Activated gamma-delta T cell (primary cell): Measurements from ENCODE around the gene LCA5.
"Not testable (repeated sequence)": the region's sequence is repeated elsewhere in the genome, so short reads cannot be mapped to it uniquely, and the experiment has no call there.

ENCODE experiments used
- DNase-seq: peaks from one replicate; lab custom pipeline; 2025; lab: John Stamatoyannopoulos, UW

Gene LCA5

DNA sequence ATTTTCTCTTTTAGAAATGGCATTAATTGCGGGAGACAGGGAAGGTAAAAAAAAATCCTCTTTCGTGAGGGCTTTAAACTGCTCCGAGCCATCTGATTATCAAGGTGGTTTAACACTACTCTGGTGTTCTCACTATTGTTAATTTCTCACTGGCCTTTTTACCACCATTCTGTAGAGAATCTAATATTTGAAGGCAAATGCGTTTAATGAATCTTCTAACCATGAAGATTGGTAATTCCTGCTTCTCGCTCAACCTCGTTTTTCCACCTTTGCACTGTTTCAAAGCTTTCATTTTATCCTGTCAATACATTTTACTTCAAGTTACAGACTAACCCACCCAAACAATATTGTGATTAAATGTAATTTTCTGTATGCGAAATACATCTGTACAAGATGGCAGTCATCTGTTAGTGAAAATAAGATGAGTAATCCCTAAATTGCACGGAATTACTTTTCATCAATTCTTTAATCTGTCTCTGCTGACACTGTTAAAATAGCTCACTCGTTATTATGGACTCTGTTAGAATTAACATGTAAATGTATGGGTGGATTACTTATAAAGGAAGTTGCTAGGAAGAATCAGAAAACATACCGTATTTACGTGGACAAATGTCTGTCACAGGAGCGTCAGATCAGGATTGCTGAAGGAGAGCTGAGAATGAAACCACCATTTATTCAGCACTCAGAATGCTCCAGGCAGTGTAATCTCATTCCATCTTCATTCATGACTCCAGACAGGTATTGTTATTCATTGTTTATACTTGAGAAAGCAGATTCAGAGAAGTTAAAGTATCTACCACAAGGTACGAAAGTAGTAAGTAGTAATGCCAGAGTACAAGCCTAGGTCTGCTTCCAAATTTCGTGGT, 1.1 kb upstream of the LCA5 start:
- no peak for DNase-seq

DNA sequence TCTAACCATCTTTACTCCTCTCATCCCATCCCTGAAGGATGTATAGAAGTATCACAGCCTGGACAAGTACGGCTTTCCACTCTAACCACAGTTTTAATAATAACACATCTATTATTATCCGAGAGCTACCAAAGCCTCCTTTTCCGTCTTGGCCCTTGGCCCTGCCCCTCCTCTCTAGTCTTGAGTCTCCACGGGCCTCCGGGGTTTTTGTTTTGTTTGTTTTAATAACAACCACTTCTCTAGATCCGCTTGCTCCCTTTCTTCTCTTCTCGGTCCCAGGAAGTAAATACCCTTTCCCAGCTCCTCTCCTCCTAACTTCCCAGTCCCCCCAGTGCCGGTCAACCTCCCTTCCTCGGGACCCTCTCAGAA, 661 bp downstream of the LCA5 start:
- no peak for DNase-seq

DNA sequence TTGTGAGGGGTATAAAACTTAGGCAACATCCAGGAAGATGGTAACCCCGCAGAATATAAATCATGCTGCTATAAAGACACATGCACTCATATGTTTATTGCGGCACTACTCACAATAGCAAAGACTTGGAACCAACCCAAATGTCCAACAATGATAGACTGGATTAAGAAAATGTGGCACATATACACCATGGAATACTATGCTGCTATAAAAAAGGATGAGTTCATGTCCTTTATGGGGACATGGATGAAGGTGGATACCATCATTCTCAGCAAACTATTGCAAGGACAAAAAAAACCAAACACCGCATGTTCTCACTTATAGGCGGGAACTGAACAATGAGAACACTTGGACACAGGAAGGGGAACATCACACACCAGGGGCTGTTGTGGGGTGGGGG, 7.7 kb downstream of the LCA5 start:
- DNase-seq, result not testable (repeated sequence)

DNA sequence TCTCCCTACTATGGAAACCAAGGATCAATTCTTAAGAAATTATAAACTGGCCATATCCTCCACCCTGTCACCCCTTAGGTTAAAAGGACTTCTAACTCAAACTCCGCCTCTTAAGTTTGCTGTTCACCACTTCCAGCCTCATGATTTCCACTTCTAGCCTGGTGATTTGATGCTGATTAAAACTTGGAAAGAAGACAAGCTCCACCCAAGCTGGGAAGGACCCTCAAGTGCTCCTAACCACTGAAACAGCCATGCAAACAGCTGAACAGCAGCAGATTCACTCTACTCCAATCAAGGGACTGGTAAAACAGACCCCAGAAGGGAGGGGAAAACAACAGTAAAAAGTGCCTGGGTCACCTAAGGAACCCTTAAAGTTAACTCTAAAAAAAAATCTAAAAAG, 10.3 kb downstream of the LCA5 start:
- DNase-seq, result no peak

DNA sequence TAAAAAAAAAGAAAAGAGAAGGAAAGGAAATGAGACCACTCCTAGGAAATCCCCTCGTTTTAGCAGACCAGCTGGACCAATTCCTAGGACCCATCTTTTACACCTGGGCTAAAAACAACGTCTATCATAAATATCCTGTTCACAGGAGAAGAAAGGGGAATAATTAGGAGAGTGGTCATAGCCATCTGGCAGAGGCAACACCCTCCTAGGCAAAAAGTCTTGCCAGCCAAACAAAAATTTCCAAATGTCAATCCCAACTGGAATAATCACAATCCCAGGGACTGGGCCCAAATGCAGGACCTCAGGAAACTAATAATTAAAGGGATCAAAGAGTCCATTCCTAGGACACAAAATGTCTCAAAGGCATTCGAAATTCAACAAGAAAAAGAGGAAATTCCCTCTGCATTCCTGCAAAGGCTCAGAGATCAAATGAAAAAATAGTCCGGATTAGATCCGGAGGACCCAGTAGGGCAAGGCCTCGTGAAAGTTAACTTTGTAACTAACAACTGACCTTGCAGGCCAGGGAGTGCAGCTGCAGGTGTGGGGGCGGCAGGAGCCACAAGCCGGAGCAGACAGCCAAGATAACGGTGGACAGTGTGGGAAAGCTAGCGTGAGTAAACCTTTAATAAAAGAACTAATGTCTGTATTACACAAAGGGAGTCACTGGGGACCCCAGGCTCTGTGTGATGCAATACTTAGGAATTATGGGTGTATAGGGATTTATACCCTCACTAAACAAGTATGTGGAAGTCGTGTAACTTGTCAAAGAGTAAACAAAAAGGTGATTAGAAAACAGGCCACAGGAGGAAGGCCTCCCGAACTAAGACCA, 11.7 kb downstream of the LCA5 start:
- DNase-seq, result no peak

DNA sequence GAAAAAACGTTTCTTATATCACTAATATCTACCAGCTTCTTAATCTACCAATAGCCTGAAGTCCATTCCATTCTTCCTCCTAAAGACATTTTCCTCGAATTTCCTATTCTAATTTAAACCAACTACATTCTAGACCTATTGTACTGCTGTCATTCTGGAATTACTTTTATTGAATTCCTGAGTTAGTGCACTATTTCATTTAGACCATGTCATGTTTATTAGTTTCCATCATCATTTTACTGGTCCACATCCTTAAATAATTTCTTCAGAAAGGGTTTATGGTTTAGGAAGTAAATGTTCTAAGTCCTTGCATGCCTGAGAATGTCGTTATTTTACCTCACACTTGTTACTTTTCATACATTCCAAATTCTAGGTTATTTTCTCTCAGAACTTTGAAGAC, 13.2 kb downstream of the LCA5 start:
- DNase-seq, result no peak

DNA sequence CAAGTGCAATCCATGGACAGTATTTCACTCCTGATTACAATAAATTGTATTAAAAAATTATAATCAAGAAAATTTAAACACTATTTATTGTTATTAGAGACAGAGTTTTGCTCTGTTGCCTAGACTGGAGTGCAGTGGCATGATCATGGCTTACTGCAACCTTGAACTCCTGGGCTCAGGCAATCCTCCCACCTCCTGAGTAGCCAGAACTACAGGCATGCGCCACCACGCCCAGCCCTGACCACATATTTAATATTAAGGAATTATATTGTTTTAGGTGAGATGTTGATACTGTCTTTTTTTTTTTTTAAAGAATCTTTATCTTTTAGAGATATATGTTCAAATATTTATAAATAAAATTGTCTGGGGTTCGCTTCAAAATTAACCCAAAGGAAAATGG, 14.6 kb downstream of the LCA5 start:
- DNase-seq, result no peak

DNA sequence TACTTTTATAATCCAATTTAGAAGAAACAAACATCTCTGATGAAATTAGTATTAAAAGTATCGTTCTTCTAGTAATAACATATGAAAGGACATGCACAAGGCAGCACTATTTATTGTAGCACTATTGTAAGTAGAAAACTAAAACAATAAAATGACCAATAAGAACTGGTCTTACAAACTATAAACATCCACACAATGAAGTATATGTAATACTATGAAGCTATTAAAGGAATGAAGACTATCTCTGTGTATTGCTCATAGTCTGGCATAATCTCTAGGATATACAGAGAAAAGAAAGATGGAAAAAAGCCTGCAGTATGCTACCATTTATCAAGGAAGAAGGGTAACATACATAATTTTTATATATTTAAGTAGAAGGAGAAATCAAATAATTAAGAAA, 16.7 kb downstream of the LCA5 start:
- DNase-seq, result no peak

DNA sequence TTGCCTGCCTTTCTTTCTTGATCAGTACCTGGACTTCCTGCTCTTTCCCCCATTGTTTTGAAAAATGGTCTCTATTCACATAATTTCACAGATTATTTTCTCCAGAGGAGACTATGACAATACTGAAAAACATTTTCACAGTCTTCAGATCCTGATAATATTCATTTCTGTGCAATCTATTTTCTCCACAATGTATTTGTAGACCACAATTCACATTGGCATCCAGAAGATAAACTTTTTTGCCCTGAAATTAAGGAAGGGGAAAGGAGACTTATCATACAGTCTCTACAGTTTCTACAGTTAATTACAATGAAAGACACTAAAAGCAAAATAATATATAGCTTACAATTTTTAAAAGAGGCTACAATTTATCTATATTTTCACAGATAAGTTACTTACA, 18.4 kb downstream of the LCA5 start:
- no peak for DNase-seq

DNA sequence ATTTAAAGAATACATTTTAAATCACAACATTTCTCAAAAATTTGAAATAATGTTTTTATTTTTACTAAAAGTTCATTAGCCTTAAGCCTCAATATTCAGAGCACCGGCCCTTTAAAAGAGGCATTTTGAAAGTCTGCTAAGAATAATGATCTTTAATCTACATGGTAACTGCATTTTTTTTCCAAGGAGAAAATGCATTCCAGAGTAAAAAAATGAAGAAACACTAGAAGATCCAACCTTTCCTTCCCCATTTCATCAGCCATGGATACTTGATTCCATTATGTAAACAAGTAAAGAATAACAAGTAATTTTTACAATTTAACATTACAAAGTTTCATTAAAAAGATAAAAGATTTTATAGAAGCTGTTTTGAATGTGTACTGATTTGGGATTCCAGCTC, 21.8 kb downstream of the LCA5 start:
- no peak for DNase-seq

DNA sequence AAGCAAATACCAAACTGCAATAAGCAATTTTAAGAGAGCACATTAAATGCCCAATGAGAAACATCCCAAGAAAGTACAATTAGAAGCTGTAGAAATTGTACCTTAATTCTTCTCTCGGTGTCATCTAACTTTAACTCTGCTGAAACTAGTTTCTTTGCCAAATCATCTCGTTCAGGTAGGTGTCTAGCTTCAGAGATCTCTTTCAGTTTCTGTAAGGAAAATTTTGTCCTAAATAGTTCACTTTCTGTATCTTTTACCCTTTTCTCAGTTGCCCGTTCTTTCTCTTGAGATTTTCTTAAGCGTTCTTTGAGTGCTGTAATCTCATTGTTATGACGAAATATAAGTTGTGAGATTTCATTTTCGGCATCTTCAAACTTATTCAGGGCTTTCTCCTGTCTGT, 24.1 kb downstream of the LCA5 start:
- DNase-seq, result no peak

DNA sequence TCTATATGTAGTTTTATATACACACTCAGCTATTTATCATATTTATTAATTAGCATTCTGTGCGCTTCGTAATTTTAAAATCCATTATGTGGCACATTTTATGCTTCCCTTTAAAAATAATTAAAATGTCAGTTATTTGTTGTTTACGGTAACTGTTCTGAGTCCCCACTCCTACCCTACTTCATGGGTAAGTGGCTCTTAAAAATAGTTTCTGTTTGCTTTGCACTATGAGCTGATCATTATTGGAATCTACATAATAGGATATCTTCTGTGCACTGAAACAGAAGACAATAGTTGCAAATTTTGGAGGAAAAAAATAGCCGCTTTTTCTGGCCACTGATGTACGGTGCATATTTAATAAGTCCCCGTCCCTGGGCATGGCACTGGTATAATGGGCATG, 25.2 kb downstream of the LCA5 start:
- DNase-seq, result no peak

DNA sequence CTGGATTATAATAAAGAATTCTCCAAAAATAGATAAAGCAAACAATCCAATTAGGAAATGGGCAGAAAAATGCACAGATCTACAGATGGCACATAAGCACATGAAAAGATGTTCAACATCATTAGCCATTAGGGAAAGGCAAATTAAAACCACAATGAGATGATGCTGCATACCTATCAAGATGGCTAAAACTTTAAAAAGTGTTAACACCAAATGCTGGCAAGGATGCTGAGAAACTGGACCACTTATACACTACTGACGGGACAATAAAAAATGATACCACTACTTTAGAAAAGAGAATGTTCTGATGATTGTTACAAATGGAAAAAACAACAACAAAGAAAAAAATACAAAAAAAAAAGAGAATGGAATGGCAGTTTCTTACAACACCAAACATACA, 26.5 kb downstream of the LCA5 start:
- no peak for DNase-seq

DNA sequence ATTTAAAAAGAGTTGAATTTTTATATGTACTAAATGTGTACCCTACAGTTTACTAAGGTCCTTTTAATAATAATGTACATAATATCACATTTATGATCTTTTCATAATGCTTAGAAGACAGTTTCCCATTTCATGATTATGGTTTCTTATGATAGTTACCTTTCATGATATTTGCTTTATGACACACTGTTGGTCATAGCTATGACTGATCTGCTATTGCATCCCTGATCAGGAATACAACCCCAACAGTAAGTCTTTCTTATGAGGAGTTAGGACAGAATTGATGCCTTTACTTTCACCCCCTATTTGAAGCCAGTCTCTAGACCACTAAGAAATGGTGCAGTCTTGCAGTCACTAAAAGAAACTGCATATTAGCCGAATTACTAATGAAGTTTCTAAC, 31.0 kb downstream of the LCA5 start:
- DNase-seq, result no peak

DNA sequence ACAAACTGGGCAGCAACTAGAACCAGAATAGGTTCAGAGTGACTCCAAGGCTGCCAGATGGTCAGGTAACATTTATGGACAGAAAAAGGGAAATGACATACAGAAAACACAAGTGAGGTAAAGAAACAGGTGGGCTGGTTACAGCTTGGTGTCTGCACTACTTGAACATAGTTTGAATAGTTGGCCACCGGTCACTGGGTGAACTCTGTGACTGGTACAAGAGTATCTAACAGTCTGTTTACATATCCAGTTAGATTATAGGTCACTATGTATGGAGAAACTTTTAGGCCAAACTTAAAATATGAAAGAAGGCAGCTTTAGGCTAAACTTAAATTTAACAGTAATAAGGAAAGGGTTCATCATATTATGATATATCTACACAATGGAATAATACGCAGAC, 32.9 kb downstream of the LCA5 start:
- no peak for DNase-seq

DNA sequence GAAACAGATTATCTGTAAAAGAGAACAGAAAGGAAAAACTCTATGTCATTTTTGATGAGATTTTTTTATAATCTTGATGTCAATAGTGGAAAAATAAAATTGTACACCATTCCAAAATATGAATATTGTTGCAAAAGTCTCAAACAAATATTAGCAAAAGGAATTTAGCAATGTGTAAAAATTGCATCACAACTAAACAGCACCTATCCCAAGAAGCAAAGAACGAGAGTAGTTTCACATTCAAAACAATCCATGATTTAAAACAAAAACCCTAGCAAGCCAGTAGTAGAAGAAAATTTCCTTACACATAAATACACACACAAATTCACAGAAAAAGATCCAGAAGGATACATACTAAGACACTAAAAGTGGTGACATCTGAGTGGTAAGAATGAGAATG, 38.4 kb downstream of the LCA5 start:
- DNase-seq, result no peak

DNA sequence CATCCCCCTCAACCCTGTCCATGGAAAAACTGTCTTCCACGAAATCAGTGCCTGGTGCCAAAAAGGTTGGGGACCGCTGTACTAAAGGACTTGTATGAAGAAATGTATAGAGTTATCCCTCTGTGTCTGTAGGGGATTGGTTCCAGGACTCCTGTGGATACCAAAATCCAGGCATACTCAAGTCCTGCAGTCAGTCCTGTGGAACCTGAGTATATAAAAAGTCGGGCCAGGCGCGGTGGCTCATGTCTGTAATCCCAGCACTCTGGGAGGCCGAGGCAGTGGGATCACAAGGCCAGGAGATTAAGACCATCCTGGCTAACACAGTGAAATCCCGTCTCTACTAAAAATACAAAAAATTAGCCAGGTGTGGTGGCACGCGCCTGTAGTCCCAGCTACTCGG, 42.0 kb downstream of the LCA5 start:
- no peak for DNase-seq

DNA sequence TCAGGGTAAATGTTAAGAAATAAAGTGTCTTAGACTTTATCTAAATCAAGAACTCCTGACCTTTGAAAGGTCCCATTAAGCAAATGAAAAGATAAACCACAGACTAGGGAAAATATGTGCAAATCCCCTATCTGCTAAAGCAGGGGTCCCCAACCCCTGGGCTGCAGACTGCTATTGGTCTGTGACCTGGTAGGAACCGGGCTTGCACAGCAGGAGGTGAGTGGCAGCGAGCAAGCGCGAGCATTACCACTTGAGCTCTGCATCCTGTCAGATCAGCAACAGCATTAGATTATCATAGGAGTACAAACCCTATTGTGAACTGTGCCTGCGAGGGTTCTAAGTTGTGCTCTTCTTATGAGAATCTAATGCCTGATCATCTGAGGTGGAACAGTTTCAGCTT, 42.4 kb downstream of the LCA5 start:
- no peak for DNase-seq

DNA sequence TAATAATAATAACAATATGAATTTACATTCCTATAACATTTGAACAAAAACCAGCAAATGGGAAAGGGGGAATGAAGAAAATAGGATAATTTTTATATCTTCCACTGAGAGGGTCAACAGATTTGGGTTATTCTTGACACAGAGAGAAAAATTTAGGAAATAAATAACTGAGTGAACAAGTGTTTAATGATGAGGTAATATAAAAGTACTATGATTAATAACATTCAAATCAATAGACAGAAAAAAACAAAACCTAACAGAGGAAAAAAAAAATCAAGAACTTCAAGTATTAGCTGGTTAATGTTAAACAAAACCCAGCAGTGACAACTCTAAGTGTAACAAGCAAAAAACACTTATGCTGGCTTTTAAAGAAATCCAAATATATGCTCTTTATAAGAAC, 66.5 kb downstream of the LCA5 start:
- DNase-seq, result no peak

DNA sequence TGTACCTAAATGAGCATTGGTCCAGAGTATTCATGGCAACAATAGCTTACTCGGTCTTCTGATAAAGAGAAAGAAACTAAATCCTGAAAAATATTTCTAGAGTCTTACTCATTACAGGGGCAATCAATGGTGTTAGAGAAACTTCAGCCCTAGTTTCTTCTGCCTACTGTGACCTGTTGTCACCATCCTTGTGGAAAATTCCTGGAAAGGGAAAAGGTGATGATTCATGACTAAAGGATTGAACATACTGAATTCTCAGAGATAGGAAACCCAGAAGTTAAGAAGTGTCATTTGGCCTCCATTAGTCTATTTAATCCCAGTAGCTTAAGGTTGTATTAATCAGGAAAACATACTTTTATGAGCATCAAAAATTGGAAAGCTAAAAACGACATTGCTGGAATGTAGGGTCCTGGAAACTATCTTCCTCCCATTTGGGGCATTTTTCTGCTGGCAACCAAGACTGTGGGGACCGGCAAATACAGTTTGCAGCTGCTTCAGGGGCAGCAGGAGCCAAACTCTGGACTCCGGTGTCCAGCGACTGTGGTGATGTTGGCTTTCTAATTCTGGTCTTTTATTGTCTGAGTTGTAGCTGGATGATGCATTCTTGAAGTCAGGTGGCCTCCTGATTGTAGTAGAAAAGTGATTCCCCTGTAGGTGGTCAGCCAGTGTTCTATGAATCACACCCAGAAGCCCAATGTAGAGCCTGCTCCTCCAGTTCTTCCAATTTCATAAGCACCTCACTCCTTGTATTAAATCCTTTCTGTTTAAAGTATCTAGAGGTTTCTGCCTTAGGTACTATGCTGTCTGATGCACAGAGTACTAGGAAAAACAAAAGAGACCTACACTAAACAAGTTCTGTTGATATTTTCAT, 67.6 kb downstream of the LCA5 start:
- no peak for DNase-seq

DNA sequence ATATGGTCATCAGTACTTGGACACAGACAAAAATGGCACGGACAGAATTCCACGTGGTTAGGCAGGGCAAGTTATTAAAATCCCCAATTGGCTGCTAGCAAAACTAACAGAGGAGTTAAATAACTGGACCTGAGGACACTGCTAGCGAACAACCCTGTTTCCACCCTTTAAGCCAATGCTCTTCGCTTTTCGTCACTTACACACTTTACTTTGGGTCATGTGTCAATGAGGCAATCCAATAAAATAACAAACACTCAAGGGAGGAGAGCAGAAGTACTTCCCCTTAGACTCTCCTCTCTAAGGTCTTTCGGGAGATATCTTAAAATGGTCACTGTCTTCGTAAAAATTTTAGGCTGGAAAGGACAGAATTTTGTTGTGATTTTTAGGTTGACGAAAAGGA, 68.6 kb downstream of the LCA5 start:
- no peak for DNase-seq

DNA sequence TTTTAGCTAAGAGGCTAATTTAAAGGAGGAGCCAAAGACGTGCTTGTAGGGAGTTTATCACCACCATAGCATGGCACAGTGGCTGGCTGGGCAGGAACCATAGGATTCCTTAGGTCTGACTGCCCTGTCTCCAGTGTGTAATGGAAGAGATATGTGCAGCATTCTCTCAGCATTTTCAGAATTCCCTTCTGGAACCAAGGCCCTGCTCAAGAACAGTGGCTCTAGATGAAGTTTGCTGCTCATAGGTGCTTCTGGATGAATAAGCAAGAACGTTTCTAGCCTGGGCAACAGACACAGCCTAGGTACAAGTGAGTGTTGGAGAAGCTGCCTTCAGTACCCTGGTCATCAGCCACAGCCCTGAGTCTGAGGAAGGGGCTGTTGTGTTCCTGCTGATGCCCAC, 69.1 kb downstream of the LCA5 start:
- DNase-seq, result no peak

DNA sequence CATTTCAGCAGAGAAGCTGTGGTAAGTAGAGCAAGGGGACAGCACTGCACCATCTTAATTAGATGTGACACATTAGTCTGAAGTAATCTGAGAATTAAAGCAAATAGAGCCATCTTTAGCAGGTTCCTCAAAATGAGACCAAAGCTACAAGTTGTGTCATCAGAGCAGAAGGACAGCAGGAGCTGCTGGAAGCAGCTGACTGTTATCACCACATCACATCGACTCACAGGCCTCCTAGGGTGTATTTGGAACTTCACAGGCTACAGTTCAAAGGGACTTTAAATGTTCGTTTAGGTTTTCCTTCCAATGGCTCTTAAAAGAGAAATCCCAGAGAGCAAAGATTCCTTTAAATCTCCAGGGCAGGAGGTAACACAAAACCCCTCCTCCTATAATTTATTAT, 69.5 kb downstream of the LCA5 start:
- no peak for DNase-seq
